Kidney (tissue), 14 donors: ENCODE data around the gene CCBE1. TPM values are rescaled to one million over a fixed set of nuclear protein-coding genes. Genes with fewer than 3 reads are reported as not detected.

Experiments
- DNase-seq, 5 donors: peaks; one replicate each; pipeline ENCODE4 v3.0.0-alpha.2; 2013 to 2020
- FAIRE-seq: peaks from 2 replicates; lab custom pipeline; 2012; peaks lifted over from hg19 to GRCh38; lab: Jason Lieb, UNC
- H3K27ac ChIP-seq, 2 donors: one replicate each; pipeline ENCODE4 v1.7.0; 2013; ENCODE audit warnings: low read depth in 2 of 2, low read length in 2 of 2, inconsistent platforms in 1 of 2
- H3K27me3 ChIP-seq: one replicate; pipeline ENCODE4 v1.7.1; 2013; ENCODE audit warnings: low read length, inconsistent platforms; ENCODE audit not compliant: control insufficient read depth, insufficient read depth
- H3K36me3 ChIP-seq, 3 donors: one replicate each; pipeline versions ENCODE4 v1.7.0 to v1.7.1; 2013; ENCODE audit warnings: low read length in 3 of 3, control low read depth in 1 of 3, inconsistent platforms in 1 of 3; ENCODE audit not compliant: insufficient read depth in 3 of 3, control insufficient read depth in 2 of 3
- H3K4me1 ChIP-seq, 3 donors: one replicate each; pipeline versions ENCODE4 v1.7.0 to v1.7.1; 2013; ENCODE audit warnings: low read length in 3 of 3, inconsistent platforms in 1 of 3, low read depth in 1 of 3; ENCODE audit not compliant: control insufficient read depth in 2 of 3, insufficient read depth in 2 of 3
- H3K4me3 ChIP-seq, 3 donors: one replicate each; pipeline versions ENCODE4 v1.7.0 to v1.8.1; 2013; ENCODE audit warnings: low read length in 3 of 3, control low read depth in 1 of 3, inconsistent platforms in 1 of 3
- H3K9ac ChIP-seq, 3 donors: one replicate each; pipeline versions ENCODE4 v1.7.0 to v1.7.1; 2013; ENCODE audit warnings: low read length in 3 of 3, control low read depth in 1 of 3, inconsistent platforms in 1 of 3
- H3K9me3 ChIP-seq, 3 donors: one replicate each; pipeline versions ENCODE4 v1.7.0 to v1.7.1; 2013; ENCODE audit warnings: low read length in 3 of 3, control low read depth in 1 of 3, inconsistent platforms in 1 of 3; ENCODE audit not compliant: control insufficient read depth in 2 of 3, insufficient read depth in 1 of 3
- CTCF ChIP-seq: IDR thresholded peaks from 3 replicates; pipeline ENCODE4 v1.5.1; 2012; ENCODE audit warnings: mild to moderate bottlenecking, moderate library complexity, borderline replicate concordance; ENCODE audit not compliant: insufficient read depth; ENCODE audit errors: extremely low read depth
- intact Hi-C: fragments of 100-400 bp; cut with DNase I; formaldehyde crosslinking; loops from one replicate; pipeline ENCODE4 v1.11.1; 2022
- polyA plus RNA-seq: library from polyadenylated mRNA; stranded (reverse); fragments of 350-450 nt; fragmentation: Illumina TruSeq; extraction: RNeasy Lipid Tissue Mini Kit (QIAGEN cat#74804); gene quantifications from one replicate; pipeline ENCODE4 v1.2.3, GENCODE V29; 2014; ENCODE audit warnings: low read depth, low replicate concordance; ENCODE audit not compliant: insufficient read depth
- total RNA-seq: library from RNA; stranded (reverse); fragmentation: NEBNext Ultra II Directional; extraction: Animal tissue kit (Norgen Biotek cat#: 25700); gene quantifications from one replicate; pipeline ENCODE4 v1.2.1, GENCODE V29; 2021
- donor health status: control.
- donor health status: control.
- donor health status: control.
- donor health status: control.
- donor health status: control.
- donor health status: DM: yes; HTN: yes; CAD: no.
- donor health status: Normal renal cell carcinoma (clear cell type).

CCBE1 gene
- total and polyA plus RNA-seq, 2 donors from 2014 or later, result 1.8 to 2.2 TPM

GRCh38 chr18:59382383-59382782 lies 314.8 kb downstream of the CCBE1 start:
- Histone ChIP-seq H3K27me3 (no peaks in the 10 kb centered on the region), H3K4me1 (no peaks in the 10 kb centered on the region), H3K4me3 (no peak overlapping the region), H3K36me3 (no peaks in the 10 kb centered on the region), H3K27ac (no peak overlapping the region), H3K9ac (no peak overlapping the region), H3K9me3 (no peaks in the 10 kb centered on the region)
- TF ChIP-seq CTCF, result no peak
- FAIRE-seq (no peak), DNase-seq (no peak)
- intact Hi-C loops, result no loop called here

GRCh38 chr18:59381949-59382348 lies 315.3 kb downstream of the CCBE1 start:
- Histone ChIP-seq H3K27ac (no peak overlapping the region), H3K4me3 (no peak overlapping the region), H3K36me3 (no peaks in the 10 kb centered on the region), H3K27me3 (no peaks in the 10 kb centered on the region), H3K9ac (no peak overlapping the region), H3K4me1 (no peaks in the 10 kb centered on the region), H3K9me3 (no peaks in the 10 kb centered on the region)
- no peak for TF ChIP-seq CTCF
- FAIRE-seq (no peak), DNase-seq (no peak)
- intact Hi-C loops, result no loop called here

Other genes starting within 250 kb of the CCBE1 start
- gene PMAIP1, start 202.6 kb upstream of the CCBE1 start, total RNA-seq, result 2.8 TPM
- 0.71 TPM for gene PMAIP1, start 202.6 kb upstream of the CCBE1 start, polyA plus RNA-seq